Activated CD4-positive, CD25-positive, alpha-beta regulatory T cell treated with anti-CD3 and anti-CD28 coated beads, Interleukin-2, amount 50 U/mL, for 72 hours (primary cell): ENCODE data around the gene GALNTL6.
A peak's percentile ranks its signal among the peaks of the same experiment; 100 is the strongest.
"Not testable (repeated sequence)": the region's sequence is repeated elsewhere in the genome, so short reads cannot be mapped to it uniquely, and the experiment has no call there.

Experiments
- DNase-seq: peaks from one replicate; pipeline ENCODE4 v3.0.0; 2021

The GALNTL6 gene

GRCh38 chr4:173001571-173001970 lies 1188.4 kb downstream of the GALNTL6 start:
- DNase-seq: no peak

GRCh38 chr4:173002830-173003561 lies 1189.8 kb downstream of the GALNTL6 start:
- no peak for DNase-seq

GRCh38 chr4:173005912-173006633 lies 1192.9 kb downstream of the GALNTL6 start:
- no peak for DNase-seq

- DNase-seq: no peak
Observed at GRCh38 chr4:173008436-173008835, 1195.2 kb downstream of the GALNTL6 start.

GRCh38 chr4:173009129-173009823 lies 1196.1 kb downstream of the GALNTL6 start:
- DNase-seq: no peak

DNA sequence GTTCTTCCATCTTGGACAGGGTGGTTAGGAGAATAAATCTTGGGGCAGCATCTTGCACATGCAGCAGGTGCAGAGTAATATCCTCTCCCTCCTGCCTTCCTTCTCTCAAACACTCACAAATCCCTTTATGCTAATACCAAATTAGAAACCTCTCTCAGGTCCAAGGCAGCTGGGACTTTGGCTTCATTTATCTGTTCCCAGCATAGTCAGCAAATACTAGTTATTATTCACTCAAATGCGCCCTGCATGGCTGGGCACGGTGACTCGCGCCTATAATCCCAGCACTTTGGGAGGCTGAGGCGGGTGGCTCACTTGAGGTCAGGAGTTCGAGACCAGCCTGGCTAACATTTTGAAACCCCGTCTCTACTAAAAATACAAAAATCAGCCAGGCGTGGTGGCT lies 1199.4 kb downstream of the GALNTL6 start:
- no peak for DNase-seq

DNA sequence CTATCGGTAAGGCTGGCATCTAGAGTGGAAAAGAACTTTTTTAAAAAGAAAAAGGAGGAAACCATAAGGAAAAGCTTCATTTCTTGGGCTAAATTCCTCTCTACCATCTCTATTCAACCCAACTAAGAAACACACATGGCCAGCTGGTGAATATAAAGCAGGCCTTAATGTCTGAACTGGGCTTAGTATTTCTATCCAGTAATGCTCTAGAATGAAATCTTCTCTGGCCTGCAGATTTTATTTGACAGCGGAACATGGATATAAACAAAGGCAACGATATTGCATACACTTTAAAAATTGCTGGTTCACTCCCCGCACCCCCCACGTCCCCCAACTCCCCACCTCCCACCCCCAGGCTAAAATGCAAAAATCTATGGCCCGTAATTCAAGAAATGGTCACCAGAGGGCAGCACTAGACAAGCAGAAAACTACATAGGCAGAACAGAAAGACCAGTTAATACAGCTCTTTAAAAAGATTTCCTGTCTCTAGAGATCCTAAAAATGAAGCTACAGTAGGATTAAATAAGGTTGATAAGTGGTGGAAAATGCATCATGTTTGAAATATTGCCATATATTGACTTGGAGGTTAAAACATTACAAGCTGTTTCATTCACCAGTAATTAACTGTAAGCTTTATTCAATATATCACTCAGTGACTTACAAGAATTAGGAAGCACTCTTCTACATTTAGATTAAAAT lies 1200.2 kb downstream of the GALNTL6 start:
- DNase-seq: peak; percentile 45

GRCh38 chr4:173014113-173014558 lies 1200.9 kb downstream of the GALNTL6 start:
- no peak for DNase-seq

GRCh38 chr4:173014836-173015235 lies 1201.6 kb downstream of the GALNTL6 start:
- DNase-seq: no peak

GRCh38 chr4:173017802-173018201 lies 1204.6 kb downstream of the GALNTL6 start:
- no peak for DNase-seq

- no peak for DNase-seq
Observed at GRCh38 chr4:173018446-173018845, 1205.2 kb downstream of the GALNTL6 start.

- DNase-seq: no peak
Observed at GRCh38 chr4:173019664-173020063, 1206.5 kb downstream of the GALNTL6 start.

DNA sequence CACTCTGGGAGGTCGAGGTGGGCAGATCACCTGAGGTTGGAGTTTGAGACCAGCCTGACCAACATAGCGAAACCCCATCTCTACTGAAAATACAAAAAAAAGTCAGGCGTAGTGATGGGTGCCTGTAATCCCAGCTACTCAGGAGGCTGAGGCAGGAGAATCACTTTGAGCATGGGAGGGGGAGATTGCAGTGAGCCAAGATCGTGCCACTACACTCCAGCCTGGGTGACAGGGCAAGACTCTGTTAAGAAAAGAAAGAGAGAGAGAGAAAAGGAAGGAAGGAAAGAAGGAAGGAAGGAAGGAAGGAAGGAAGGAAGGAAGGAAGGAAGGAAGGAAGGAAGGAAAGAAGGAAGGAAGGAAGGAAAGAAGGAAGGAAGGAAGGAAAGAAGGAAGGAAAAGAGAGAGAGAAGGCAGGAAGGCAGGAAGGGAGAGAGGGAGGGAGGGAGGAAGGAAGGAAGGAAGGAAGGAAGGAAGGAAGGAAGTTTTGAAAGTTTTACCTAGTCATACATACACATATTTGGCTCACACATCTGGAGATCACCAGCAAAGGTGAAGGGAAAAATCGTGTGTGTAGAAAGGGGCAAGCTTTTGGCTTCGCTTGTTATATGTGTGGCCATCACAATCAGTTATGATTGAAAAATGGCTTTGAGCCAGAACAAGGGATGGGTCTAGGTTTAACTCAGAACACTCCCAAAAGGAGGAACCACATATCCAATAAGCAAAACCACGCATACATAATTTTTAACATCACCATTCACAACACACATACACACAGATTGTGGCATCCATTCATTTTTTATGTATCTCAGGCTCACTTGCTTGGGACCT lies 1208.8 kb downstream of the GALNTL6 start:
- DNase-seq: not testable (repeated sequence)

- no peak for DNase-seq
Observed at GRCh38 chr4:173024203-173024602, 1211.0 kb downstream of the GALNTL6 start.

- no peak for DNase-seq
Observed at GRCh38 chr4:173025131-173025530, 1211.9 kb downstream of the GALNTL6 start.

DNA sequence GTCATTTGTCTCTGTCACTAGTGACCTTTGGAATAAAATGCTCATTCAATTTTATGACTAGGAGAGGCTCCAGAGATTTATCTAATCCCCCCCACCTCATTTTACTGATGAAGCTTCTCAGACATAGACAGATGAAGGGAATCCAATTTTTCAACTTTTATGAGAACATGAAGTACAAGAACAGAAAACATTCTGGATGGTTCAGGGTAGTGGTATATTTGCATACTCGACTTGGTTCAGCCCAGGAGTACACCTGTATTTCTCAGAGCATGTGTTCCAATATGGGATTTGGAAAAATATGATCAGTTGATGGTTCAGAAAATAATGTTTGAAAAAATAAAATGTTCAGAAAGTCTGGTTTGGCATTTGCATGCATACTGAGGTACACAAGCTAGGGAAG lies 1224.0 kb downstream of the GALNTL6 start:
- no peak for DNase-seq

DNA sequence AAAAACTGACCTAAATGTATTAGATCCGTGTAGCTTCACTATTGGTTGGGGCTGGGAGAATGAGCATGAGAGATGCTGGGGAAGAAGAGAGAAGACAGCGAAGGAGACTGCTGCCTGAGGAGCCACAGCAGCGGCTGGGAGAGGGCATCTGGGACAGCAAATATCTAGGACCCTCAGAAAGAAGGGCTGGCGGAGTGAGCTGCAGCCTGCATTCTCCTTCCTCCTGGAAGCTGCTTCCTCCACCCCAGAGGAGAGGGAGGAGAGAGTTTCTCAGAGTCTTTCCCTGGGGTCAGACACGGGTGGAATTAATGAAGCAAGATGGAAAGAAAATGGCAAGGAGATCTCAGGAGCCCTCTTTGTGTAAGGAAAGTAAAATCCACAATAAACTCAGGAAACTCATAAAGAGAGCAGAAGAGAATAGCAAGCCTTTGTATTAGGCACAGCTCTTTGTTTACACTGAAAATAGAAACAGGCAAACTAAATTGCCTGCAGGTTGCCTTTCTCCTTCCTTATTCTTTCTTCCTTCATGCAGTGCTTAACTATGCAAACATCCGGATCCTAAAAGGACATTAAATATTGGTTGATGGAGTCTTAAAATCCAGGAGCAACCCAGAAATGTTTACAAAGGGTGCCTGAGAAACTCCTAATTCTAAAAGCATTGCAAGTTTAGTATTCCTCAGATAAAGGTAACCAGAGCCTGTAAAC lies 1225.1 kb downstream of the GALNTL6 start:
- no peak for DNase-seq

- no peak for DNase-seq
Observed at GRCh38 chr4:173039617-173040577, 1226.7 kb downstream of the GALNTL6 start.

DNA sequence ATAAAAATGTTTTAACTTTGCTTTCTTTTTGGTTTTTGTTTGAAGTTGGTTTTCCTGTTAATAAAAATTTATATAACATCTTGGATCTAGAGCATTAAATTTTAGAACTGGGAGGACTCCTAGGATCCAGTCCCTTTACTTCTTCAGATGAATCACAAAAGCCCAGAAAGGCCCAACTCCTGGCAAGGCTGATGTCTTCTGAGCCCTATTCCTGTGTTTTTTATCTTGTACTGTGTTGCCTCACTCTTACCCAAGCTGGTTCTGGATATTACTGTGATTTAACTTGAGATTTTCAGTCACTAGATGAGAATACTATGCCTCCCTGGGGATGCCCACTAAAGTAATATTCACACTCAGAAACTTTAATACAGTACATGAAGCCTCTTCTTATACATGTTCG lies 1228.3 kb downstream of the GALNTL6 start:
- no peak for DNase-seq

DNA sequence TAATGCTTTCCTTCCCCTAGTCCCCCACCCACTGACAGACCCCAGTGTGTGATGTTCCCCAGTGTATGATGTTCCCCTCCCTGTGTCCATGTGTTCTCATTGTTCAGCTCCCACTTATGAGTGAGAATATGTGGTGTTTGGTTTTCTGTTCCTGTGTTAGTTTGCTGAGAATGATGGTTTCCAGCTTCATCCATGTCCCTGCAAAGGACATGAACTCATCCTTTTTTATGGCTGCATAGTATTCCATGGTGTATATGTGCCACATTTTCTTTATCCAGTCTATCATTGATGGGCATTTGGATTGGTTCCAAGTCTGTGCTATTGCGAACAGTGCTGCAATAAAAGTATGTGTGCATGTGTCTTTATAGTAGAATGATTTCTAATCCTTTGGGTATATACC lies 1228.9 kb downstream of the GALNTL6 start:
- DNase-seq: not testable (repeated sequence)
